K562 (cell line): ENCODE measurements around the gene VPS13C. TPM values are rescaled to one million over a fixed set of nuclear protein-coding genes. Genes with fewer than 3 reads are reported as not detected.

Experiments used
- ATAC-seq: fragments of 200-7000 bp; cut with Tn5 transposase; 3 replicates; pipeline ENCODE4 v1.9.1; 2020; ENCODE audit warnings: moderate library complexity
- BruUV-seq: library from RNA; stranded (reverse); fragments of 400-500 nt; replicated peaks from 2 replicates; lab custom pipeline; 2021; lab: Mats Ljungman, UMichigan
- CTCF ChIA-PET: fragments of 300-600 bp; formaldehyde crosslinking; extraction: SDS; loops from one replicate; lab custom pipeline; 2021; ENCODE audit warnings: low intra/inter-chr PET ratio; lab: Yijun Ruan, JAX
- POLR2A ChIA-PET: fragments of 300-600, 350-650 bp; sonication (Branson Sonifier 250); formaldehyde crosslinking; extraction: SDS; loops from one replicate; lab custom pipeline; 2021; ENCODE audit warnings: antibody characterized with exemption, inconsistent platforms; lab: Yijun Ruan, JAX
- DNase-seq, 4 experiments: peaks; one replicate each; pipeline versions ENCODE4 v3.0.0 to v3.0.0-alpha.2; 2011 to 2018; ENCODE audit warnings: low spot score in 3 of 4, mixed read lengths in 3 of 4; ENCODE audit errors: extremely low read depth in 1 of 4
- FAIRE-seq: peaks from 2 replicates; lab custom pipeline; 2011; peaks lifted over from hg19 to GRCh38; lab: Jason Lieb, UNC
- H2AFZ ChIP-seq: 2 replicates; pipeline ENCODE4 v1.6.0; 2011; ENCODE audit warnings: low read depth, low read length, control low read depth, inconsistent platforms
- H3K27ac ChIP-seq: fragments of 200-600 bp; 3 replicates; pipeline ENCODE4 v1.8.0; 2011; ENCODE audit warnings: low read depth, mild to moderate bottlenecking, control low read depth, inconsistent platforms, low read length, moderate library complexity, mixed read lengths; ENCODE audit errors: extremely low read depth
- H3K27me3 ChIP-seq, 2 experiments: fragments of 300-600 bp in 1 of 2; 2 replicates in 1 of 2; 3 replicates in 1 of 2; pipeline versions ENCODE4 v1.6.0 to v1.8.0; 2011; ENCODE audit warnings: inconsistent platforms in 2 of 2, low read length in 2 of 2, mild to moderate bottlenecking in 1 of 2, mixed read lengths in 1 of 2, moderate library complexity in 1 of 2; ENCODE audit not compliant: control insufficient read depth in 2 of 2, insufficient read depth in 2 of 2
- H3K36me3 ChIP-seq: fragments of 300-600 bp; 3 replicates; pipeline ENCODE4 v1.8.0; 2011; ENCODE audit warnings: mild to moderate bottlenecking, low read length, inconsistent platforms; ENCODE audit not compliant: control insufficient read depth, insufficient read depth
- H3K4me1 ChIP-seq, 2 experiments: fragments of 200-600 bp in 1 of 2; replicated peaks in 1 of 2; 2 replicates in 1 of 2; 3 replicates in 1 of 2; pipeline versions ENCODE4 v1.5.1 to v1.8.0; 2011; ENCODE audit warnings: inconsistent platforms in 2 of 2, low read length in 2 of 2, mild to moderate bottlenecking in 1 of 2, mixed read lengths in 1 of 2, moderate library complexity in 1 of 2; ENCODE audit not compliant: control insufficient read depth in 2 of 2, insufficient read depth in 2 of 2
- H3K4me2 ChIP-seq: 2 replicates; pipeline ENCODE4 v1.6.1; 2011; ENCODE audit warnings: low read length, control low read depth, inconsistent platforms, mixed read lengths; ENCODE audit not compliant: insufficient read depth
- H3K4me3 ChIP-seq: fragments of 200-600 bp; sonication (generic), shearing (Covaris generic); 2 replicates; pipeline ENCODE4 v1.5.1; 2016; ENCODE audit warnings: control low read depth, inconsistent platforms
- H3K79me2 ChIP-seq: fragments of 200-600 bp; 3 replicates; pipeline ENCODE4 v1.8.0; 2011; ENCODE audit warnings: low read length, inconsistent platforms; ENCODE audit not compliant: control insufficient read depth, insufficient read depth
- H3K9ac ChIP-seq, 2 experiments: 2 replicates each; pipeline versions ENCODE4 v1.6.0 to v1.6.1; 2011; ENCODE audit warnings: low read depth in 2 of 2, low read length in 2 of 2, control low read depth in 1 of 2, inconsistent platforms in 1 of 2, mild to moderate bottlenecking in 1 of 2, mixed read lengths in 1 of 2; ENCODE audit not compliant: insufficient read depth in 1 of 2
- H3K9me1 ChIP-seq: one replicate; pipeline ENCODE4 v1.6.0; 2011; ENCODE audit warnings: inconsistent platforms, mild to moderate bottlenecking, low read length, moderate library complexity; ENCODE audit not compliant: control insufficient read depth, insufficient read depth
- H3K9me3 ChIP-seq: replicated peaks from 2 replicates; pipeline ENCODE4 v1.5.1; 2011; ENCODE audit warnings: low read depth, low read length, inconsistent platforms; ENCODE audit not compliant: control insufficient read depth, insufficient read depth
- H4K20me1 ChIP-seq: replicated peaks from 2 replicates; pipeline ENCODE4 v1.6.1; 2011; ENCODE audit warnings: low read length, inconsistent platforms, mixed read lengths; ENCODE audit not compliant: control insufficient read depth, insufficient read depth
- CBX2 ChIP-seq: fragments of 200-600 bp; sonication (generic); IDR thresholded peaks from one replicate; pipeline ENCODE4 v1.6.1; 2012; ENCODE audit warnings: mild to moderate bottlenecking, low read length, inconsistent platforms; ENCODE audit not compliant: insufficient read depth, poor library complexity, severe bottlenecking
- CREBBP ChIP-seq: IDR thresholded peaks from one replicate; pipeline ENCODE4 v1.6.1; 2012; ENCODE audit warnings: low read depth, mild to moderate bottlenecking, control low read depth, inconsistent platforms, low read length
- FOXK1 ChIP-seq: sonication (generic); formaldehyde crosslinking; IDR thresholded peaks from 2 replicates; pipeline ENCODE4 v1.8.0; 2022; ENCODE audit warnings: missing genetic modification reagents, mild to moderate bottlenecking, borderline replicate concordance
- NELFE ChIP-seq: IDR thresholded peaks from 2 replicates; pipeline ENCODE4 v1.6.1; 2011; ENCODE audit warnings: mild to moderate bottlenecking; ENCODE audit not compliant: insufficient read depth, insufficient read length
- NFIX ChIP-seq: fragments of 250-450 bp; sonication (Bioruptor Pico); IDR thresholded peaks from 2 replicates; pipeline ENCODE4 v1.4.0; 2020; ENCODE audit warnings: low read depth, mild to moderate bottlenecking, moderate library complexity
- NKRF ChIP-seq: fragments of 450-650 bp; IDR thresholded peaks from 2 replicates; pipeline ENCODE4 v1.6.1; 2016; ENCODE audit warnings: borderline replicate concordance
- PHF21A ChIP-seq: fragments of 450-650 bp; IDR thresholded peaks from 2 replicates; pipeline ENCODE4 v1.6.1; 2017; ENCODE audit warnings: low read depth, borderline replicate concordance
- PHF8 ChIP-seq: fragments of 200-600 bp; sonication (generic); IDR thresholded peaks from 2 replicates; pipeline ENCODE4 v1.6.1; 2012; ENCODE audit warnings: mixed run types, mild to moderate bottlenecking, inconsistent platforms, low read length, moderate library complexity, borderline replicate concordance
- SIN3B ChIP-seq: fragments of 450-650 bp; IDR thresholded peaks from 2 replicates; pipeline ENCODE4 v1.6.1; 2017; ENCODE audit warnings: low read depth, mild to moderate bottlenecking, moderate library complexity
- SP2 ChIP-seq: IDR thresholded peaks from 2 replicates; pipeline ENCODE4 v1.6.1; 2011; ENCODE audit warnings: mild to moderate bottlenecking, low read depth, low read length, moderate library complexity; ENCODE audit not compliant: poor library complexity, severe bottlenecking; ENCODE audit errors: extremely low read depth
- STAT5B ChIP-seq: fragments of 250-450 bp; sonication (Bioruptor Pico); IDR thresholded peaks from 2 replicates; pipeline ENCODE4 v1.8.0; 2021; ENCODE audit warnings: mild to moderate bottlenecking, inconsistent platforms
- ZNF318 ChIP-seq, 2 experiments: fragments of 450-650 bp; IDR thresholded peaks; 2 replicates each; pipeline ENCODE4 v1.6.1; 2016; ENCODE audit warnings: mild to moderate bottlenecking in 2 of 2, borderline replicate concordance in 1 of 2, low read depth in 1 of 2, moderate library complexity in 1 of 2
- WGBS: fragments of 100-300 bp; shearing (Covaris generic); methylation state at CpG from one replicate; pipeline ENCODE4 v1.1.6; 2016; ENCODE audit warnings: low coverage, mixed read lengths; ENCODE audit not compliant: insufficient coverage; ENCODE audit errors: missing lambda C conversion rate; 5-methylcytosine and 5-hydroxymethylcytosine counted together
- in situ Hi-C: fragments of 300-500 bp; cut with MboI; formaldehyde crosslinking; loops from 4 replicates; pipeline ENCODE4 v1.15.0; 2018; ENCODE audit warnings: inconsistent platforms, mixed read lengths
- intact Hi-C: fragments of 100-400 bp; cut with micrococcal nuclease; formaldehyde crosslinking; loops from 2 replicates; pipeline ENCODE4 v1.14.2; 2022
- polyA plus RNA-seq, 8 experiments: library from polyadenylated mRNA; depleted of rRNA in 4 of 8; stranded (reverse) in 5 of 8; unstranded in 3 of 8; fragments of >200 nt; fragmentation: Nextera tagmentation in 2 of 8; fragmentation: Illumina TruSeq in 1 of 8; extraction: Ambion mirVana in 2 of 8; extraction: Trizol in 1 of 8; gene quantifications; 2 replicates each; pipeline versions ENCODE4 v1.2.1 to v1.2.3, GENCODE V29; 2011 to 2014; ENCODE audit warnings: inconsistent platforms in 1 of 8, missing spikeins in 1 of 8
- total RNA-seq, 7 experiments: library from RNA; depleted of rRNA in 6 of 7; stranded (reverse); fragments of >200 nt in 6 of 7; fragmentation: Illumina TruSeq in 2 of 7; extraction: Trizol in 2 of 7; gene quantifications; 2 replicates each; pipeline versions ENCODE4 v1.2.1 to v1.2.3, GENCODE V29; 2011 to 2021; ENCODE audit warnings: low replicate concordance in 1 of 7

The VPS13C gene
- total and polyA plus RNA-seq, 9 of the 15 experiments (the other 6 are each of a cell fraction or from before 2014, with no cell fraction given), result 5.2 to 32.3 (median 15.7) TPM

DNA sequence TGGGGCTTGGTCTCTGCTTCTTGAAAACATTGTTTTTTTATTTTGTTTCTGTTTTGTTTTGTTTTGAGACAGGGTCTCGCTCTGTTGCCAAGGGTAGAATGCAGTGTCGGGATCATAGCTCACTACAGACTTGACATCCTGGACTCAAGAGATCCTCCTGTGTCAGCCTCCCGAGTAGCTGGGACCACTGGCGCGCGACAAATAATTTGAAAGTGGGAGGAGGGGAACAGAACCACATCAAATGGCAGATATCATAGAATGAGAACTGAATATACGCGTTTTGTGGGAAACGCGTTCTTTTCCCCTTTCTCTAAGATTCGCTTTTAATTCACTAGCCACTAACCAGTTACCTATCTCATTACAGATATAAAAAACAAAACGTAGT lies 641 bp upstream of the VPS13C start:
- Histone ChIP-seq H3K36me3 (no peaks in the 10 kb centered on the region), H2AFZ (peak overlapping the region; percentile 98), H3K9me1 (no peaks in the 10 kb centered on the region), H3K9ac (peak overlapping the region; percentile 76 to 90; a peak in 3 of 4 replicates), H3K4me2 (peak overlapping the region; percentile 85), H3K4me1 (peaks cover 3 to 13% of the 10 kb centered on the region in 2 experiments; a peak in 3 of 5 replicates), H3K27me3 (no peaks in the 10 kb centered on the region; a peak in 1 of 5 replicates), H3K27ac (no peak overlapping the region; the same call in 2 of the 3 replicates), H3K79me2 (peaks cover 33% of the 10 kb centered on the region), H4K20me1 (no peaks in the 10 kb centered on the region), H3K4me3 (peak overlapping the region; percentile 86), H3K9me3 (no peaks in the 10 kb centered on the region)
- no peak for DNase-seq
- BruUV-seq, result no TSS peak
- ChIA-PET CTCF (no interaction called here), POLR2A (interaction anchor here (0.7 to 1.4 kb wide), 8 partner anchors 8 to 1020 kb away, joined by 3 to 5 read pairs (median 3); no protein-coding TSS in a partner anchor)
- in situ Hi-C loops (loop anchor here (10.0 kb wide), 1 partner anchor 186 kb away; no protein-coding TSS in a partner anchor), intact Hi-C loops (no loop called here)
- no peak for ATAC-seq
- WGBS, result 46% methylated on average over 12 of the region's 12 CpGs
- FAIRE-seq, result no peak
- no peak for TF ChIP-seq NELFE
- TF ChIP-seq CREBBP, result no peak
- no peak for TF ChIP-seq STAT5B (CRISPR knock-in tag)
- no peak for TF ChIP-seq NKRF
- TF ChIP-seq FOXK1 (CRISPR knock-in tag), result no peak
- no peak for TF ChIP-seq PHF21A
- no peak for TF ChIP-seq SIN3B
- no peak for TF ChIP-seq PHF8
- TF ChIP-seq CBX2, result no peak
- no peak for TF ChIP-seq ZNF318 (IDR thresholded peaks at IDR 0.05; ENCODE audit: borderline replicate concordance in 1 of 2, low read depth in 1 of 2)
- TF ChIP-seq SP2, result no peak
- no peak for TF ChIP-seq NFIX (CRISPR knock-in tag)
